EH (cell line): ENCODE data around the gene APLF.
"Not testable (repeated sequence)": the region's sequence is repeated elsewhere in the genome, so short reads cannot be mapped to it uniquely, and the experiment has no call there.

ENCODE experiments used
- DNase-seq: peaks from one replicate; pipeline ENCODE4 v3.0.0-alpha.2; 2015; ENCODE audit warnings: low read depth

The APLF gene

DNA sequence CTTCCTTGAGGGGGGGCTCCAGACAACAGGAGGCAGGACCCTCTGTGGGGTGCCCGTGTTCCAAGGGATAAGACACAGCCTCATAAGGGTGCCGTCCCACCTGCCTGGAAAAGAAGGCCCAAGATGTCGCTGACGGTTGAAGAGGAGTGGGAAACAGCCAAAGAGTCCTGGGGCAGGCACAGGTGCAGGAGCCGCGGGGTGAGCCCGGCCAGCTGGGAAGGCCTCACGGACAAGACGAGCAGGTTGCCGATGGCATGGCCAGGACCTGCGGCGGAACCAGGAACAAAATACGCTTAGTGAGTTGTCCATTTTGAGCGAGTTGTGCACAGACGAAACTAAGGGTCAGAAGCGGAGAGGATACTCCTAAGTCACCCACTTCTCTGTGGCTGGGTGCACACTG, 61.8 kb downstream of the APLF start:
- not testable (repeated sequence) for DNase-seq

DNA sequence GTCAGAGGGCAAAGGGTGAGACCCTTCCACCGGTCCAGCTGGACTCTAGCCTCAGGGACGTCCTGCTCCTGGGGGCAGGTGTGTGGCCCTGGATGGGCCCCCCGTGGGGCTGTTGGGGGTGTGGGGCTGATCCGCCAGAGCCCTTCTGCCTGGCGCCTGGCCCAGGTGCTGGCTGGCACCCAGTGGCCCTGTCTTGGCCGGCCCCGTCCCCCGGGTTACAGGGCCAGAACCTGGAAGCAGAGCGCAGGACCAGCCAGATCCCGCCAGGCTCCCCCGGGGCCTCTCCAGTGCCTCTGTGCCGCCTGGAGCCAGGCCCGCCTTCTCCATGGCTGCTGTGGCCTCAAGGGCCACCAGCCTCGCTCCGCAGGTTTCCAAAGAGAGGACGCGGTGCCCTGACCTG, 62.3 kb downstream of the APLF start:
- DNase-seq = not testable (repeated sequence)

- no peak for DNase-seq
These were observed 68.6 kb downstream of the APLF start for GRCh38 chr2:68536000-68536399.

DNA sequence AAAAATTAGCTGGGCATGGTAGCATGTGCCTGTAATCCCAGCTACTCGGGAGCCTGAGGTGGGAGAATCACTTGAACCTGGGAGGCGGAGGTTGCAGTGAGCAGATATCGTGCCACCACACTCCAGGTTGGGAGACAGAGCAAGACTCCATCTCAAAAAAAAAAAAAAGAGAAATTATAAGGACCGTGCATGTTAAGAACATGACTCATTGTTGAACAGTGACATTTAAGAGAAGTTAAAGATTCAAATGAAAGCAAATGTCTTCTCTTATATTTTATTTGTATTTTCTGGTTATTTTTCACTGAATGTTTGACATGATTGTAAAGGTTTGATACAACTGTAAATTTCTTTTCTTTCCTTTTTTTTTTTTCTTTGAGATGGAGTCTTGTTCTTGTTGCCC, 69.6 kb downstream of the APLF start:
- no peak for DNase-seq

DNA sequence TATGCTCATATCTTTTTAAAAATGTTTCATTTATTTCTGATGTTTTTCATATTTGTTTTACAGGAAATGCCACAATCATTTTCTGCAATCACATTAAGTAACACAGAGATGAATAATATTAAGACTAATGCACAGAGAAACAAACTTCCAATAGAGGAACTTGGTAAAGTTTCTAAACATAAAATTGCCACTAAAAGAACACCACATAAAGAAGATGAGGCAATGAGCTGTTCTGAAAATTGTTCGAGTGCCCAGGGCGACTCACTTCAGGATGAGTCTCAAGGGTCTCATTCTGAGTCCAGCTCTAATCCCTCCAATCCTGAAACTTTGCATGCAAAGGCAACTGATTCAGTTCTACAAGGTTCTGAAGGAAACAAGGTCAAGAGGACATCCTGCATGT, 70.4 kb downstream of the APLF start:
- no peak for DNase-seq

- no peak for DNase-seq
These were observed 77.4 kb downstream of the APLF start for GRCh38 chr2:68544811-68545210.

- peak; percentile 25 for DNase-seq
These were observed 81.0 kb downstream of the APLF start for GRCh38 chr2:68548396-68548795.

GRCh38 chr2:68553098-68553497, 85.7 kb downstream of the APLF start:
- DNase-seq = no peak

GRCh38 chr2:68555425-68556206, 88.2 kb downstream of the APLF start:
- DNase-seq = not testable (repeated sequence)

- DNase-seq = no peak
These were observed 89.0 kb downstream of the APLF start for GRCh38 chr2:68556381-68556780.

- no peak for DNase-seq
These were observed 91.2 kb downstream of the APLF start for GRCh38 chr2:68558576-68558975.

DNA sequence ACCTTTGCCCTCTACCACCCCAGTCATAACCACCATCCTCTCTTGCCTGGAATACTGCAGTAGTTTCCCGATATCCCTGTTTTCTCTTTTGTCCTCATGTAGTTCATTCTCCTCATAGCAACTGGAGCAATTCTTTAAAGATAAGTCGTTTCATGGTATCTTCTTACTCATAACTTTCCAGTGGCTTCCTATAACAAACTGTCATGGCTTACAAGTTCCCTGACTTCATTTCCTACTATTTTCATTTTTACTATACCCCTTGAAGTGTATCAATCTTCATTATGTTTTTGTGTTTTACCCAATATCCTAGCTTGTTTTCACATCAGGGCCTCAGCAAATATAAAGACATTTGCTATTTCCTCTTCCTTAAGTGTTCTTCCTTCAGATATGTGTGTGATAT, 92.3 kb downstream of the APLF start:
- no peak for DNase-seq

DNA sequence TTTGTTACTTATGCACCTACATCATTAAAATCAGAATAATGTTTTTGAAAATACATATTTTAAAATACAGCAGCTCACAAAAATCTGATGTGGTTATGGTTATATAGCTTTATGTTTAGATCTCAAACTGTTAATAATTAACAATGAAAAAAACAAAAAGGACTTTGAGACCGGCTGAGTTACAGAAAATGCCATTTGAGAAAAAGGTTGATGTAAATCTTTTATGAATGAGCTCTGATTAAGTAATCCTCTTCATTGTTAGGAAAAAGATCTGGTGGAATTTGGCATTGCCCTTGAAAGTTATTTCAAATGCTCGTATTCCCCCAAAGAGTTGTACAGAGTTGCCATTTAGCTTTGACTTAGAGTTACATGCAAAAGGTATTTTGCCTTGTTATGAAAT, 93.2 kb downstream of the APLF start:
- no peak for DNase-seq

GRCh38 chr2:68561372-68561771, 94.0 kb downstream of the APLF start:
- DNase-seq = no peak

DNA sequence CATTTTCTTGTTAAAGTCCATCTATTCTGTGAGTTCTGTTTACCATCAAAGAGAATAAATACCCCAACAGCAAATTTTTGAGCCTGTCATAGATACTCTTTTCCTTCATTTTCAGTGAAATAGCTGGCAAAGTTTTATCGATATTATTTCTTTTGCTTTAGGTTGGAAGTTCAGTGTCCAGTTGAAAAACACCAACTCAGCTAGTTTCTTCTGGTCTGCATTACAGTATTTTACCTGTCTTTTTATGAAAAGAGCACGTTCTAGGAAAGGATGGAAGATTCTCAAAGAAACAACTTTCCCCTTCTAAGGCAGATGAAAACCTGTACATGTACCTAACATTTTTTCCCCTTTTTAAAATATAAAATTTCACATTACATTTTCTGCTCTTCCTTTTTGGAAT, 95.5 kb downstream of the APLF start:
- no peak for DNase-seq

DNA sequence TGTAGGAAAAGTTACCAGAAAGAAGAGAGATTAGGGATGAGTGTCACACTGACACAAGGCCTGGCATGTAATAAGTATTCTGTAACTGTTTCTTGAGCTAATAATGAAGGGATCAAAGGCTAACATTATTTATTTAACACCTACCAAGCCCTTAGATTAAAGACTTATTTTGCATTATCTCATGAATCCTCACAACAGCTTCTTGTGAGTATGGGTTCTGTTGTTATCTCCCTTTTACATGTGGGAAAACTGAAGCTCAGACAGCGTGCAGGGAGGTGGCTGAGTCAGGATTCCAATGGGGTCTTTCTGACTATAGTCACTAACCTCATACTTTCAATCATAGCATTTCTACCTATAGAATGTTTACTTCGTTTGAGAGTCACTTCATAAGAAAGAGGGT, 97.0 kb downstream of the APLF start:
- no peak for DNase-seq

GRCh38 chr2:68565273-68565672, 97.9 kb downstream of the APLF start:
- no peak for DNase-seq

GRCh38 chr2:68565858-68566257, 98.5 kb downstream of the APLF start:
- DNase-seq = peak; percentile 20

DNA sequence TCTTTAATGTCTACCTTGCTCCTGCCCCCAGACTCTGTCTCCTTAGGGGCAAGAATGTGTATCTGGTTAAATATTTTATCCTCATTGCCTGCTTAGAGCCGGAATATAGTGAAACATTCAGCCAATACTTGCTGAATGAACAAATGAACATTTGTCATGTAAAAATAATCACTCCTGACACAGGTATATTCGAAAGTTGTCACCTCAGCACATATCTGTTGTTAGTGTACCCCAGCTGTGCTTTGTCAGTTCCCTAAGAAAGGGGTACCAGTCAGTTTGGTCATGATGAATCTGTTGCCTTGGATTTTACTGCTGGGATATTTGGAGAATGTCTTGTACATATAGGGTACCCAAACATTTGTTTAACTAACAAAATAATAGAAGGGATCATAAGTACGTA, 99.0 kb downstream of the APLF start:
- no peak for DNase-seq

- no peak for DNase-seq
These were observed 100.7 kb downstream of the APLF start for GRCh38 chr2:68568116-68568515.

DNA sequence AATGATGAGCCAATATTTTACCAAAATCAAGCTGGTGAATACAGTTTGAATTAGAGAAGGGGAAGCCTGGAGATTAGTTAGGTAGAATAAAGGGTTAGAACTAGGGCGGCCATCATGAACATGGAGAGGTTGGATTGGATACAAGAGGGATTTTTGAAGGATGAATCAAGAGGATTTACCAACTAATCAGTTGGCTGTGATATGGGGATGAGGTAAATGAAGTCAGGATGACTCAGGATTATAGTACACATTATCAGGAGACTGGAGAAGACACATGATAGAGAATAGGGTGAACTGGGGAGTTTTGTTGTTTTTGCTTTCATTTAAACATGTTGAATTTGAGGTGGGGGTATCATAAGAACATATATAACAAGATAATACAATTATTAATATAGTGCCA, 102.2 kb downstream of the APLF start:
- peak; percentile 4 for DNase-seq

DNA sequence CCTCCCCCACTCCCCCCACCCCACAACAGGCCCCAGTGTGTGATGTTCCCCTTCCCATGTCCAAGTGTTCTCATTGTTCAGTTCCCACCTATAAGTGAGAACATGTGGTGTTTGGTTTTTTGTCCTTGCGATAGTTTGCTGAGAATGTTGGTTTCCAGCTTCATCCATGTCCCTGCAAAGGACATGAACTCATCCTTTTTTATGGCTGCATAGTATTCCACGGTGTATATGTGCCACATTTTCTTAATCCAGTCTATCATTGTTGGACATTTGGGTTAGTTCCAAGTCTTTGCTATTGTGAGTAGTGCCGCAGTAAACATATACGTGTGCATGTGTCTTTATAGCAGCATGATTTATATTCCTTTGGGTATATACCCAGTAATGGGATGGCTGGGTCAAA, 103.0 kb downstream of the APLF start:
- not testable (repeated sequence) for DNase-seq

- no peak for DNase-seq
These were observed 106.9 kb downstream of the APLF start for GRCh38 chr2:68574202-68574791.

GRCh38 chr2:68577183-68577582, 109.8 kb downstream of the APLF start:
- no peak for DNase-seq
